KMS-11 (cell line): ENCODE data around the gene MMP3.

ENCODE experiments used
- H2AFZ ChIP-seq: fragments of 200-600 bp; sonication (generic); 2 replicates; pipeline ENCODE4 v1.6.1; 2016; ENCODE audit warnings: antibody characterized with exemption, mixed run types, low read depth
- H3K27ac ChIP-seq: fragments of 200-600 bp; sonication (generic); 2 replicates; pipeline ENCODE4 v1.6.1; 2016; ENCODE audit warnings: mild to moderate bottlenecking, mixed run types
- H3K27me3 ChIP-seq: fragments of 200-600 bp; sonication (generic); 2 replicates; pipeline ENCODE4 v1.6.1; 2017; ENCODE audit warnings: mild to moderate bottlenecking, low read depth, mixed run types, moderate library complexity; ENCODE audit not compliant: insufficient read depth
- H3K36me3 ChIP-seq: fragments of 200-600 bp; sonication (generic); 2 replicates; pipeline ENCODE4 v1.6.1; 2017; ENCODE audit warnings: mild to moderate bottlenecking, mixed run types; ENCODE audit not compliant: insufficient read depth
- H3K4me1 ChIP-seq: fragments of 200-600 bp; sonication (generic); 2 replicates; pipeline ENCODE4 v1.6.1; 2016; ENCODE audit warnings: mild to moderate bottlenecking, low read depth, mixed run types; ENCODE audit not compliant: poor library complexity, severe bottlenecking
- H3K4me2 ChIP-seq: fragments of 200-600 bp; sonication (generic); 2 replicates; pipeline ENCODE4 v1.7.0; 2016; ENCODE audit warnings: mild to moderate bottlenecking, mixed run types
- H3K4me3 ChIP-seq: fragments of 200-600 bp; sonication (generic); IDR thresholded peaks from 2 replicates; pipeline ENCODE4 v1.6.1; 2017; ENCODE audit warnings: low read depth, low read length, mixed read lengths; ENCODE audit not compliant: insufficient read depth
- H3K79me2 ChIP-seq: fragments of 200-600 bp; sonication (generic); 2 replicates; pipeline ENCODE4 v1.6.1; 2016; ENCODE audit warnings: low read depth, mixed run types; ENCODE audit not compliant: insufficient read depth
- H3K9ac ChIP-seq: fragments of 200-600 bp; sonication (generic); 2 replicates; pipeline ENCODE4 v1.6.1; 2016; ENCODE audit warnings: mild to moderate bottlenecking, mixed run types
- H4K20me1 ChIP-seq: fragments of 200-600 bp; sonication (generic); 2 replicates; pipeline ENCODE4 v1.6.1; 2016; ENCODE audit warnings: mild to moderate bottlenecking, mixed run types; ENCODE audit not compliant: insufficient read depth
- CTCF ChIP-seq: fragments of 200-600 bp; sonication (generic); conservative IDR thresholded peaks from 2 replicates; pipeline ENCODE4 v1.6.1; 2017; ENCODE audit warnings: low read depth, mild to moderate bottlenecking, antibody characterized with exemption, low read length, moderate library complexity, mixed read lengths

Gene MMP3

GRCh38 chr11:102806296-102806695 lies 37.1 kb downstream of the MMP3 start:
- Histone ChIP-seq H3K27me3 (no peaks in the 10 kb centered on the region), H3K79me2 (no peaks in the 10 kb centered on the region), H3K4me3 (no peak overlapping the region), H3K9ac (no peak overlapping the region), H4K20me1 (no peaks in the 10 kb centered on the region), H3K36me3 (no peaks in the 10 kb centered on the region), H2AFZ (no peak overlapping the region), H3K27ac (no peak overlapping the region), H3K4me1 (no peaks in the 10 kb centered on the region), H3K4me2 (no peak overlapping the region)
- TF ChIP-seq CTCF, result no peak

- Histone ChIP-seq H4K20me1 (no peaks in the 10 kb centered on the region), H3K4me3 (no peak overlapping the region), H3K9ac (no peak overlapping the region), H3K27me3 (no peaks in the 10 kb centered on the region), H2AFZ (no peak overlapping the region), H3K79me2 (no peaks in the 10 kb centered on the region), H3K27ac (no peak overlapping the region), H3K36me3 (no peaks in the 10 kb centered on the region), H3K4me1 (no peaks in the 10 kb centered on the region), H3K4me2 (no peak overlapping the region)
- no peak for TF ChIP-seq CTCF
These were observed 41.1 kb downstream of the MMP3 start for GRCh38 chr11:102802341-102802740.

- H3K4me1 ChIP-seq, result no peaks in the 10 kb centered on the region
- no peak for TF ChIP-seq CTCF
These were observed 42.6 kb downstream of the MMP3 start for GRCh38 chr11:102800767-102801166.

GRCh38 chr11:102799681-102800340 lies 43.6 kb downstream of the MMP3 start:
- no peak overlapping the region for H3K4me2 ChIP-seq

More at GRCh38 chr11:102800767-102801166, 42.6 kb downstream of the MMP3 start:
- Histone ChIP-seq H3K27me3 (no peaks in the 10 kb centered on the region), H3K4me3 (no peak overlapping the region), H2AFZ (no peak overlapping the region), H4K20me1 (no peaks in the 10 kb centered on the region), H3K4me2 (no peak overlapping the region), H3K79me2 (no peaks in the 10 kb centered on the region), H3K9ac (no peak overlapping the region), H3K36me3 (no peaks in the 10 kb centered on the region), H3K27ac (no peak overlapping the region)

More at GRCh38 chr11:102799681-102800340, 43.6 kb downstream of the MMP3 start:
- Histone ChIP-seq H3K79me2 (no peaks in the 10 kb centered on the region), H2AFZ (no peak overlapping the region), H3K9ac (no peak overlapping the region), H3K36me3 (no peaks in the 10 kb centered on the region), H4K20me1 (no peaks in the 10 kb centered on the region), H3K4me1 (no peaks in the 10 kb centered on the region), H3K4me3 (no peak overlapping the region), H3K27ac (no peak overlapping the region), H3K27me3 (no peaks in the 10 kb centered on the region)
- no peak for TF ChIP-seq CTCF
